IPS-15b (cell line): ENCODE results near the gene SCARB1.

Experiments
- H3K27me3 ChIP-seq: one replicate; pipeline ENCODE4 v1.6.1; 2013; ENCODE audit warnings: low read length; ENCODE audit not compliant: control insufficient read depth, insufficient read depth
- H3K36me3 ChIP-seq: one replicate; pipeline ENCODE4 v1.6.1; 2013; ENCODE audit warnings: low read length; ENCODE audit not compliant: control insufficient read depth, insufficient read depth
- H3K4me1 ChIP-seq: one replicate; pipeline ENCODE4 v1.6.1; 2013; ENCODE audit warnings: mild to moderate bottlenecking, low read length; ENCODE audit not compliant: control insufficient read depth, insufficient read depth
- H3K4me3 ChIP-seq: one replicate; pipeline ENCODE4 v1.5.1; 2013; ENCODE audit warnings: low read depth, low read length
- H3K9ac ChIP-seq: one replicate; pipeline ENCODE4 v1.6.1; 2013; ENCODE audit warnings: low read depth, mild to moderate bottlenecking, low read length
- H3K9me3 ChIP-seq: one replicate; pipeline ENCODE4 v1.6.1; 2013; ENCODE audit warnings: mild to moderate bottlenecking, low read length; ENCODE audit not compliant: control insufficient read depth, insufficient read depth

Gene SCARB1

DNA sequence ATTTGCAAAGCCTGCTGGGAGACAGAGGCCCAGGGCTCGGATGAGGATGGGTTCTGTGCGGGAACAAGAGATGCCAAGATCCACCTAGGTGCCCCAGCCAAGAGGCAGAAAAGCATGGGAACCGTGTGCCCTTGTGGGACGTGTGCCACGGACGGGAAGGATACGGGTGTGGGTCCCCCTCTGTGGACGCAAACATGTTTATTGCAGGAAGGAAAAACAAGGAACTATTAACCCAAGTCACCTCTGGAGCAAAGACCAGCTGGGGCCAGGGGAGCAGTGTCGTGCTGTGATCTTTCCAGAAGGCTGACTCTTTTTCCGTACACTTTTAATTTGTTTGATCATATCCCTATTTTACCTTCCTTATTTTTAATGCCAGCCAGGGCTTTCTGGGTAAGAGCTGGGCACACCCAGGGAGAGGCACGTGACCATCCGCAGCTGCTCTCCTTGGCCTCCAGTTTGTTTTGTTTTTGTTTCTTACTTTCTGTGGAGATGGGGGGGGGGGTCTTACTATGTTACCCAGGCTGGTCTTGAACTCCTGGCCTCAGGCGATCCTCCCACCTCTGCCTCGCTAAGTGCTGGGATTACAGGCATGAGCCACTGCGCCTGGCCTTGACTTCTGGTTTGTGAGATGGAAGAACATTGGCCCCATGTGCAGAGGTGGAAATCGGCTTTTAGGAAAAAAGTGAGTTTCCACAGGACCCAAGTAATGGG lies 20.7 kb downstream of the SCARB1 start:
- Histone ChIP-seq H3K4me3 (no peak overlapping the region), H3K9ac (no peak overlapping the region), H3K9me3 (no peaks in the 10 kb centered on the region), H3K27me3 (no peaks in the 10 kb centered on the region), H3K4me1 (no peaks in the 10 kb centered on the region), H3K36me3 (no peaks in the 10 kb centered on the region)

DNA sequence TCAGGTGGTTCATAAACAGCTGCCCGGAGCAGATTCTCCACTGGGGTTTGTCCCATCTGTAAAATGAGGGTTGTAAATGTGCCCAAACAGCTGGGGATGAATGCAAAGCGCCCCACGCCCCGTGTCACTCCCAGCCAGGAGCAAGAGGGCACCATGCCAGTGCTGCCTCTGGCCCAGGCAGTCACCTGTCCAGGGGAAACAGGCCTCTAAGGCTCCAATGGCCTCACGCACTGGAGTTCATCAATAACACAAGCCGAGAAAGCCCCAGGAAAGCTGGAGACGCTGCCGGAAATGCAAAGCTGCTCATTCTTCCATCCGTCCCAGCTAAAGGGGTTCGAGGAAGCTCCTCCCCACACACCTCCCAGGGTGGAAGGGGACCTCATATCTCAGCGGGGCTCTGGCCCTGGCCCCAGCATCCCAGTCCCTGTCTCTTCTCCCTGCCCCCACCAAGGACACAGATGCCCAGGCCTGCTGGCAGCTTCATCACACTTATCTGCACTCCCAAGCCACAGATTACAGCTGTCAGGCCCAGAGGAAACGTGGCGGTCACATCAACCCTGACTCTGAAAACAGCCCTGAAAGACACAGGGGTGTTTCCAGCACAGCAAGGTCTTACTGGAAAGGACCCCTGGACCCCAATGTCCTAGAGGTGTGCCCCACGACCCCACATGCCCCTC lies 21.5 kb downstream of the SCARB1 start:
- Histone ChIP-seq H3K36me3 (no peaks in the 10 kb centered on the region), H3K27me3 (no peaks in the 10 kb centered on the region), H3K9ac (no peak overlapping the region), H3K4me3 (no peak overlapping the region), H3K4me1 (no peaks in the 10 kb centered on the region), H3K9me3 (no peaks in the 10 kb centered on the region)

GRCh38 chr12:124841558-124841945 lies 22.1 kb downstream of the SCARB1 start:
- Histone ChIP-seq H3K9ac (no peak overlapping the region), H3K36me3 (no peaks in the 10 kb centered on the region), H3K4me1 (no peaks in the 10 kb centered on the region), H3K27me3 (no peaks in the 10 kb centered on the region), H3K9me3 (no peaks in the 10 kb centered on the region), H3K4me3 (no peak overlapping the region)

GRCh38 chr12:124837958-124838803 lies 25.5 kb downstream of the SCARB1 start:
- no peak overlapping the region for H3K4me3 ChIP-seq
- no peak overlapping the region for H3K9ac ChIP-seq
- peaks cover 8% of the 10 kb centered on the region for H3K4me1 ChIP-seq
- no peaks in the 10 kb centered on the region for H3K9me3 ChIP-seq
- no peaks in the 10 kb centered on the region for H3K27me3 ChIP-seq
- no peaks in the 10 kb centered on the region for H3K36me3 ChIP-seq

DNA sequence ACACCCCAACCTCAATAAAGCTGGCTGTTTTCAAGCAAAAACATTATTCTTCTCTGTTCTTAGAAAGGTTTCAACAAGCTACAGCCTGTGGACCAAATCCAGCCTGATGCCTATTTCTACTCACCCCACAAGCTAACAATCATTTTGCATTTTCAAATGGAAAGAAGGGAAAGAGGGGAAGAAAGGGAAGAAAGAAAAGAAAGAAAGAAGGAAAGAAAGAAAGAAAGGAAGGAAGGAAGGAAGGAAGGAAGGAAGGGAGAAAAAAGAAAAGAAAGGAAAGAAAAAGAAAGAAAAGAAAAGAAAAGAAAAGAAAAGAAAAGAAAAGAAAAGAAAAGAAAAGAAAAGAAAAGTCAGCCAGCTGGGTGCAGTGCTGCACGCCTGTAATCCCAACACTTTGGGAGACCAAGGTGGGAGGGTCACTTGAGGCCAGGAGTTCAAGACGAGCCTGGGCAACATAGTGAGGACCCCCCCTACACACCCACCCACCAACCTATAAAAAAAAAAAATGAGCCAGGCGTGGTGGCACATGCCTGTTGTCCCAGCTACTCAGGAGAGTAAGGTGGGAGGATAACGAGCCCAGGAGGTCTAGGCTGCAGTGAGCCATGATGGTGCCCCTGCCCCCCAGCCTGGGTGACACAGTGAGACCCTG lies 26.3 kb downstream of the SCARB1 start:
- Histone ChIP-seq H3K27me3 (no peaks in the 10 kb centered on the region), H3K4me3 (no peak overlapping the region), H3K9ac (no peak overlapping the region), H3K36me3 (no peaks in the 10 kb centered on the region), H3K9me3 (no peaks in the 10 kb centered on the region), H3K4me1 (peaks cover 8% of the 10 kb centered on the region)

GRCh38 chr12:124836759-124837158 lies 26.9 kb downstream of the SCARB1 start:
- H3K36me3 ChIP-seq = no peaks in the 10 kb centered on the region
- H3K4me1 ChIP-seq = peaks cover 8% of the 10 kb centered on the region
- H3K9ac ChIP-seq = no peak overlapping the region
- no peak overlapping the region for H3K4me3 ChIP-seq
- H3K27me3 ChIP-seq = no peaks in the 10 kb centered on the region
- H3K9me3 ChIP-seq = no peaks in the 10 kb centered on the region

- Histone ChIP-seq H3K9me3 (no peaks in the 10 kb centered on the region), H3K9ac (no peak overlapping the region), H3K4me1 (peaks cover 8% of the 10 kb centered on the region), H3K27me3 (no peaks in the 10 kb centered on the region), H3K4me3 (no peak overlapping the region), H3K36me3 (no peaks in the 10 kb centered on the region)
These were observed 27.8 kb downstream of the SCARB1 start for GRCh38 chr12:124835656-124836410.

- H3K9ac ChIP-seq = no peak overlapping the region
- H3K4me1 ChIP-seq = peaks cover 8% of the 10 kb centered on the region
These were observed 28.8 kb downstream of the SCARB1 start for GRCh38 chr12:124834822-124835221.

DNA sequence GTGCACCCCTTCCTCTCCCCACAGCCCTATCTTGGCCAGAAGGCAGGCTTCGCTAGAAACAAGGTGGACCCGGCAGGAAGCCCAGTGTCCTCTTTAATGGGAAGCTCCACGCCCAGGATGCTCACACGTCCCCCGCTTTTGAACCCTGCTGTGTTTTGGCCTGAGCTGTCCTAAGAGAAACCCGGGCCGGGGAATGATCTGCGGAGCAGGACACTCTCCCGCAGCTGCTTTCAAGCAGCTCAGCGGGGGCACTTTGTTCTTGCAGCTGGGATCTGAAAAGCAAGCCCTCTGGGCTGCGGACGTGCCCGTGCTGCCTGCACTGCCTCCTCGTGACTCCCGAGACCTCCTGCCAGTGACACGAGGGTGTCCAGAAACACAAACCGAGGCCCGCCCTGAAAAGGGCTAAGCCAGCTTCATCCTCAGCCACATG lies 30.0 kb downstream of the SCARB1 start:
- no peak overlapping the region for H3K4me3 ChIP-seq
- H3K9ac ChIP-seq = peak overlapping the region; percentile 54
- H3K9me3 ChIP-seq = no peaks in the 10 kb centered on the region
- H3K27me3 ChIP-seq = no peaks in the 10 kb centered on the region
- H3K36me3 ChIP-seq = no peaks in the 10 kb centered on the region
- peaks cover 8% of the 10 kb centered on the region for H3K4me1 ChIP-seq

More at GRCh38 chr12:124834822-124835221, 28.8 kb downstream of the SCARB1 start:
- Histone ChIP-seq H3K4me3 (no peak overlapping the region), H3K36me3 (no peaks in the 10 kb centered on the region), H3K27me3 (no peaks in the 10 kb centered on the region), H3K9me3 (no peaks in the 10 kb centered on the region)

GRCh38 chr12:124832856-124833255 lies 30.8 kb downstream of the SCARB1 start:
- Histone ChIP-seq H3K36me3 (no peaks in the 10 kb centered on the region), H3K9me3 (no peaks in the 10 kb centered on the region), H3K9ac (no peak overlapping the region), H3K4me1 (peaks cover 8% of the 10 kb centered on the region), H3K4me3 (no peak overlapping the region), H3K27me3 (no peaks in the 10 kb centered on the region)

GRCh38 chr12:124831590-124831989 lies 32.1 kb downstream of the SCARB1 start:
- Histone ChIP-seq H3K9me3 (no peaks in the 10 kb centered on the region), H3K4me1 (peaks cover 8% of the 10 kb centered on the region), H3K27me3 (no peaks in the 10 kb centered on the region), H3K4me3 (no peak overlapping the region), H3K36me3 (no peaks in the 10 kb centered on the region), H3K9ac (no peak overlapping the region)
